ENCODE measurements around the gene HEXIM2. TPM values are rescaled to one million over a fixed set of nuclear protein-coding genes. Genes with fewer than 3 reads are reported as not detected.

HEXIM2 gene
- total and polyA plus RNA-seq, 2 donors: 2.0 to 7.9 TPM

GRCh38 chr17:45155483-45155882, 6.2 kb upstream of the HEXIM2 start:
- Histone ChIP-seq H3K4me3 (ENCODE audit: low read depth, low read length) (no peak overlapping the region), H3K36me3 (ENCODE audit: insufficient read depth) (no peaks in the 10 kb centered on the region), H3K4me1 (ENCODE audit: insufficient read depth) (peaks cover 1% of the 10 kb centered on the region), H3K27ac (ENCODE audit: low read depth) (no peak overlapping the region)
- no peak for DNase-seq (ENCODE audit: extremely low spot score)
- WGBS: 82% methylated on average over 2 of the region's 2 CpGs

GRCh38 chr17:45156242-45156641, 5.4 kb upstream of the HEXIM2 start:
- Histone ChIP-seq H3K27ac (ENCODE audit: low read depth) (no peak overlapping the region), H3K36me3 (ENCODE audit: insufficient read depth) (no peaks in the 10 kb centered on the region), H3K4me1 (ENCODE audit: insufficient read depth) (peaks cover 1% of the 10 kb centered on the region), H3K4me3 (ENCODE audit: low read depth, low read length) (no peak overlapping the region)
- no peak for DNase-seq (ENCODE audit: extremely low spot score)
- 90% methylated on average over 3 of the region's 3 CpGs for WGBS

- Histone ChIP-seq H3K36me3 (ENCODE audit: insufficient read depth) (no peaks in the 10 kb centered on the region), H3K27ac (ENCODE audit: low read depth) (peak overlapping the region; percentile 100), H3K4me3 (ENCODE audit: low read depth, low read length) (peak overlapping the region; percentile 83), H3K4me1 (ENCODE audit: insufficient read depth) (no peaks in the 10 kb centered on the region)
- DNase-seq (ENCODE audit: extremely low spot score): no peak
- under 1% methylated on average over 48 of the region's 48 CpGs for WGBS
Measured at GRCh38 chr17:45160447-45161287, 1.0 kb upstream of the HEXIM2 start.

GRCh38 chr17:45162025-45162687, 481 bp downstream of the HEXIM2 start:
- H3K36me3 ChIP-seq (ENCODE audit: insufficient read depth): no peaks in the 10 kb centered on the region
- 54% methylated on average over 9 of the region's 9 CpGs for WGBS
- peak overlapping the region; percentile 19 for H3K4me3 ChIP-seq (ENCODE audit: low read depth, low read length)
- H3K4me1 ChIP-seq (ENCODE audit: insufficient read depth): no peaks in the 10 kb centered on the region
- H3K27ac ChIP-seq (ENCODE audit: low read depth): peak overlapping the region; percentile 61
- DNase-seq (ENCODE audit: extremely low spot score): no peak

- H3K36me3 ChIP-seq (ENCODE audit: insufficient read depth): no peaks in the 10 kb centered on the region
- H3K27ac ChIP-seq (ENCODE audit: low read depth): no peak overlapping the region
- H3K4me3 ChIP-seq (ENCODE audit: low read depth, low read length): no peak overlapping the region
- no peak for DNase-seq (ENCODE audit: extremely low spot score)
- no peaks in the 10 kb centered on the region for H3K4me1 ChIP-seq (ENCODE audit: insufficient read depth)
- 98% methylated on average over 7 of the region's 7 CpGs for WGBS
Measured at GRCh38 chr17:45164734-45165269, 3.1 kb downstream of the HEXIM2 start.

GRCh38 chr17:45168991-45169752, 7.5 kb downstream of the HEXIM2 start:
- no peak overlapping the region for H3K27ac ChIP-seq (ENCODE audit: low read depth)
- no peaks in the 10 kb centered on the region for H3K4me1 ChIP-seq (ENCODE audit: insufficient read depth)
- H3K36me3 ChIP-seq (ENCODE audit: insufficient read depth): no peaks in the 10 kb centered on the region
- H3K4me3 ChIP-seq (ENCODE audit: low read depth, low read length): no peak overlapping the region
- 93% methylated on average over 43 of the region's 43 CpGs for WGBS
- no peak for DNase-seq (ENCODE audit: extremely low spot score)

- no peaks in the 10 kb centered on the region for H3K36me3 ChIP-seq (ENCODE audit: insufficient read depth)
- H3K27ac ChIP-seq (ENCODE audit: low read depth): peak overlapping the region; percentile 63
- H3K4me1 ChIP-seq (ENCODE audit: insufficient read depth): no peaks in the 10 kb centered on the region
- H3K4me3 ChIP-seq (ENCODE audit: low read depth, low read length): no peak overlapping the region
- 75% methylated on average over 12 of the region's 12 CpGs for WGBS
- DNase-seq (ENCODE audit: extremely low spot score): no peak
Measured at GRCh38 chr17:45170280-45170930, 8.7 kb downstream of the HEXIM2 start.

- H3K4me1 ChIP-seq (ENCODE audit: insufficient read depth): no peaks in the 10 kb centered on the region
- H3K4me3 ChIP-seq (ENCODE audit: low read depth, low read length): no peak overlapping the region
- H3K27ac ChIP-seq (ENCODE audit: low read depth): peak overlapping the region; percentile 94
- WGBS: 23% methylated on average over 5 of the region's 5 CpGs
- H3K36me3 ChIP-seq (ENCODE audit: insufficient read depth): no peaks in the 10 kb centered on the region
- DNase-seq (ENCODE audit: extremely low spot score): no peak
Measured at GRCh38 chr17:45170931-45171337, 9.3 kb downstream of the HEXIM2 start.

GRCh38 chr17:45171338-45172231, 9.9 kb downstream of the HEXIM2 start:
- no peak for DNase-seq (ENCODE audit: extremely low spot score)
- 24% methylated on average over 20 of the region's 20 CpGs for WGBS
- Histone ChIP-seq H3K4me3 (ENCODE audit: low read depth, low read length) (peak overlapping the region; percentile 20), H3K36me3 (ENCODE audit: insufficient read depth) (no peaks in the 10 kb centered on the region), H3K27ac (ENCODE audit: low read depth) (peak overlapping the region; percentile 94), H3K4me1 (ENCODE audit: insufficient read depth) (no peaks in the 10 kb centered on the region)

- 55% methylated on average over 5 of the region's 5 CpGs for WGBS
Measured at GRCh38 chr17:45172232-45172540, 10.5 kb downstream of the HEXIM2 start.

GRCh38 chr17:45172541-45173286, 11.0 kb downstream of the HEXIM2 start:
- Histone ChIP-seq H3K27ac (ENCODE audit: low read depth) (peak overlapping the region; percentile 94), H3K4me3 (ENCODE audit: low read depth, low read length) (no peak overlapping the region), H3K4me1 (ENCODE audit: insufficient read depth) (no peaks in the 10 kb centered on the region), H3K36me3 (ENCODE audit: insufficient read depth) (no peaks in the 10 kb centered on the region)
- no peak for DNase-seq (ENCODE audit: extremely low spot score)
- WGBS: 33% methylated on average over 10 of the region's 10 CpGs

More at GRCh38 chr17:45172232-45172540, 10.5 kb downstream of the HEXIM2 start:
- peak overlapping the region; percentile 94 for H3K27ac ChIP-seq (ENCODE audit: low read depth)
- no peak overlapping the region for H3K4me3 ChIP-seq (ENCODE audit: low read depth, low read length)
- no peak for DNase-seq (ENCODE audit: extremely low spot score)
- H3K4me1 ChIP-seq (ENCODE audit: insufficient read depth): no peaks in the 10 kb centered on the region
- no peaks in the 10 kb centered on the region for H3K36me3 ChIP-seq (ENCODE audit: insufficient read depth)

- H3K4me3 ChIP-seq (ENCODE audit: low read depth, low read length): no peak overlapping the region
- no peaks in the 10 kb centered on the region for H3K36me3 ChIP-seq (ENCODE audit: insufficient read depth)
- no peak for DNase-seq (ENCODE audit: extremely low spot score)
- H3K27ac ChIP-seq (ENCODE audit: low read depth): no peak overlapping the region
- WGBS: 74% methylated on average over 3 of the region's 3 CpGs
- H3K4me1 ChIP-seq (ENCODE audit: insufficient read depth): no peaks in the 10 kb centered on the region
Measured at GRCh38 chr17:45175759-45176115, 14.1 kb downstream of the HEXIM2 start.

All from urinary bladder (tissue), 4 donors.